ENCODE results near the gene RANBP1. TPM values are rescaled to one million over a fixed set of nuclear protein-coding genes. Genes with fewer than 3 reads are reported as not detected.

RANBP1 gene
- total and polyA plus RNA-seq, 2 of the 4 experiments (the other 2 are of a cell fraction) = 173 to 376 TPM

DNA sequence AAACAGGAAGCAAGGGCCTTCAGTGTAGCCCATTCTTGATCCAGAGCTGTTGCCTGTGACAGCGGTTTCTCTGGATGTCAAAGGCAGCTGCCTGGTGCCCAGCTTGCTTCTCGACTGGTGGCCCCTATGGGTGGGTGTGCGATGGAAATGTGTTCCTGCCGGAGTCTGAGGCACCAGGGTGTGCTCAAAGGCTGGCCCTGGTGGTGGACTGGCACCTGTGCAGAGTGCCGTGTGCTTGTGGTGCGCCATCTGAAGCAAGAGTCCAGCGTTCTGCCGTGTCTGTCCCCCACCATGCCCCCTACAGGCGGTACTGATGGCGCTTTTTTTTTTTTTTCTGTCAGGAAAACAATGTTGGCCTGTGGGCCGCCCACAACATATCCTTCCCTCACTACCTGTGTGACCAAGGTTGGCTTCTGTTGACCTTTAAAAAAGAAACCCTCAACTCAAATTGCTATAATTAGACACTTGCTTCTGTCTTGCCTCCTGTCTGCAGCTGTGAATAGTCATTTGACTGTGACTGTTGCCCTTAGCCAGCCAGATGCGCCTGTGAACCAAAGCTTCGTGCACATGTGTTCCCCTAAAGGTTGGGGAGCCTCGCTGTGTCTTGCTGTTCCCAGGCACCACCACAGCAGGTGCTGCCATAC is 4.7 kb upstream of the RANBP1 start:
- Histone ChIP-seq H2AK9ac (replicated peaks; ENCODE audit: low read depth, low read length, poor library complexity) (no peak overlapping the region), H3K9me1 (ENCODE audit: insufficient read depth, low read length) (no peaks in the 10 kb centered on the region), H4K5ac (ENCODE audit: low read depth, low read length) (no peak overlapping the region), H4K8ac (ENCODE audit: low read depth in 2 of 2, low read length in 2 of 2) (no peak overlapping the region; a peak in 1 of 4 replicates), H3K18ac (ENCODE audit: low read depth, low read length) (no peak overlapping the region), H4K91ac (ENCODE audit: insufficient read depth, low read depth, low read length) (no peak overlapping the region), H3K4me2 (ENCODE audit: low read depth, low read length) (no peak overlapping the region), H3K23ac (ENCODE audit: low read depth, low read length) (no peak overlapping the region), H3K4me1 (ENCODE audit: control insufficient read depth, insufficient read depth, low read length) (peaks cover 2% of the 10 kb centered on the region; the same call in 1 of the 2 replicates), H2BK15ac (ENCODE audit: low read depth, low read length) (no peak overlapping the region), H3K36me3 (ENCODE audit: control insufficient read depth, insufficient read depth, low read length) (peaks cover 87% of the 10 kb centered on the region), H2BK20ac (ENCODE audit: low read depth, low read length) (no peak overlapping the region), H3K14ac (replicated peaks; ENCODE audit: low read depth, low read length) (no peak overlapping the region), H3K9ac (ENCODE audit: low read depth, low read length) (no peak overlapping the region), H4K20me1 (ENCODE audit: insufficient read depth, low read length) (peaks cover 36% of the 10 kb centered on the region), H3K4ac (ENCODE audit: low read depth, low read length) (no peak overlapping the region), H3K4me3 (ENCODE audit: insufficient read depth, low read depth, low read length) (no peak overlapping the region), H2AK5ac (ENCODE audit: low read depth, low read length) (no peak overlapping the region), H3K56ac (ENCODE audit: extremely low read depth, insufficient read depth, low read length) (no peak overlapping the region), H2AFZ (replicated peaks; ENCODE audit: low read length, poor library complexity) (no peak overlapping the region), H2BK5ac (ENCODE audit: low read depth, low read length, poor library complexity, severe bottlenecking) (no peak overlapping the region), H3K27me3 (ENCODE audit: control insufficient read depth, insufficient read depth, low read length) (no peaks in the 10 kb centered on the region), H3K27ac (ENCODE audit: insufficient read depth, low read length) (no peak overlapping the region), H3K79me1 (ENCODE audit: low read depth in 1 of 2, low read length in 2 of 2) (peaks cover 11 to 35% of the 10 kb centered on the region in 2 experiments; a peak in 3 of 4 replicates), H3K9me3 (ENCODE audit: control insufficient read depth, insufficient read depth, low read length) (no peaks in the 10 kb centered on the region), H2BK120ac (ENCODE audit: low read depth, low read length) (no peak overlapping the region)
- ATAC-seq (ENCODE audit: low read depth) = peak; percentile 16; the same call in 1 of the 2 replicates
- POLR2A ChIA-PET (ENCODE audit: unreplicated experiment) = no interaction called here
- no TSS peak for BruUV-seq (replicated peaks)
- CTCF ChIA-PET = no interaction called here
- in situ Hi-C loops (cut with MboI; ENCODE audit: low sequenced_read_pairs) (no loop called here), intact Hi-C loops (cut with micrococcal nuclease) (no loop called here), dilution Hi-C loops (cut with HindIII; ENCODE audit: low sequenced_read_pairs, unreplicated experiment) (no loop called here)
- peak; percentile 5 for DNase-seq
- 74% methylated on average over 5 of the region's 14 CpGs; no CpG with 5 or more reads in 1 of the 2 experiments for WGBS, 2 experiments (ENCODE audit: extremely low coverage in 2 of 2, insufficient read length in 1 of 2)
- TF ChIP-seq, protein P1, sequence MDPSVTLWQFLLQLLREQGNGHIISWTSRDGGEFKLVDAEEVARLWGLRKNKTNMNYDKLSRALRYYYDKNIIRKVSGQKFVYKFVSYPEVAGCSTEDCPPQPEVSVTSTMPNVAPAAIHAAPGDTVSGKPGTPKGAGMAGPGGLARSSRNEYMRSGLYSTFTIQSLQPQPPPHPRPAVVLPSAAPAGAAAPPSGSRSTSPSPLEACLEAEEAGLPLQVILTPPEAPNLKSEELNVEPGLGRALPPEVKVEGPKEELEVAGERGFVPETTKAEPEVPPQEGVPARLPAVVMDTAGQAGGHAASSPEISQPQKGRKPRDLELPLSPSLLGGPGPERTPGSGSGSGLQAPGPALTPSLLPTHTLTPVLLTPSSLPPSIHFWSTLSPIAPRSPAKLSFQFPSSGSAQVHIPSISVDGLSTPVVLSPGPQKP (IDR thresholded peaks at IDR 0.05; ENCODE audit: borderline replicate concordance, low read depth, low read length) = no peak
- TF ChIP-seq, protein P2, sequence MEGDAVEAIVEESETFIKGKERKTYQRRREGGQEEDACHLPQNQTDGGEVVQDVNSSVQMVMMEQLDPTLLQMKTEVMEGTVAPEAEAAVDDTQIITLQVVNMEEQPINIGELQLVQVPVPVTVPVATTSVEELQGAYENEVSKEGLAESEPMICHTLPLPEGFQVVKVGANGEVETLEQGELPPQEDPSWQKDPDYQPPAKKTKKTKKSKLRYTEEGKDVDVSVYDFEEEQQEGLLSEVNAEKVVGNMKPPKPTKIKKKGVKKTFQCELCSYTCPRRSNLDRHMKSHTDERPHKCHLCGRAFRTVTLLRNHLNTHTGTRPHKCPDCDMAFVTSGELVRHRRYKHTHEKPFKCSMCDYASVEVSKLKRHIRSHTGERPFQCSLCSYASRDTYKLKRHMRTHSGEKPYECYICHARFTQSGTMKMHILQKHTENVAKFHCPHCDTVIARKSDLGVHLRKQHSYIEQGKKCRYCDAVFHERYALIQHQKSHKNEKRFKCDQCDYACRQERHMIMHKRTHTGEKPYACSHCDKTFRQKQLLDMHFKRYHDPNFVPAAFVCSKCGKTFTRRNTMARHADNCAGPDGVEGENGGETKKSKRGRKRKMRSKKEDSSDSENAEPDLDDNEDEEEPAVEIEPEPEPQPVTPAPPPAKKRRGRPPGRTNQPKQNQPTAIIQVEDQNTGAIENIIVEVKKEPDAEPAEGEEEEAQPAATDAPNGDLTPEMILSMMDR (conservative IDR thresholded peaks at IDR 0.05; ENCODE audit: low read depth, low read length) = peak; percentile 40

Data from IMR-90 (cell line).